PFSK-1 (cell line): ENCODE results near the gene KCNIP4.

ENCODE experiments used
- FOXP2 ChIP-seq: optimal IDR thresholded peaks from 2 replicates; pipeline ENCODE3; 2011; ENCODE audit warnings: borderline replicate concordance, control low read depth, inconsistent platforms; ENCODE audit not compliant: insufficient read depth; ENCODE audit errors: extremely low read length, extremely low read depth
- POLR2AphosphoS5 ChIP-seq: IDR thresholded peaks from 2 replicates; pipeline ENCODE4 v1.6.1; 2012; ENCODE audit warnings: low read depth, mild to moderate bottlenecking, control low read depth, low read length, moderate library complexity
- SIN3A ChIP-seq: IDR thresholded peaks from 2 replicates; pipeline ENCODE4 v1.6.1; 2012; ENCODE audit warnings: mild to moderate bottlenecking, low read length, moderate library complexity, borderline replicate concordance; ENCODE audit not compliant: insufficient read depth
- TAF1 ChIP-seq: IDR thresholded peaks from 2 replicates; pipeline ENCODE4 v1.6.1; 2012; ENCODE audit warnings: low read length, control low read depth, borderline replicate concordance; ENCODE audit not compliant: insufficient read depth
- TF ChIP-seq, protein P1 (sequence below), 2 experiments: IDR thresholded peaks; 2 replicates each; pipeline versions ENCODE4 v1.6.1 to v1.8.0; 2011 to 2012; ENCODE audit warnings: low read depth in 2 of 2, low read length in 2 of 2, control low read depth in 1 of 2, inconsistent platforms in 1 of 2, mild to moderate bottlenecking in 1 of 2, moderate library complexity in 1 of 2; ENCODE audit not compliant: insufficient read depth in 1 of 2

Gene KCNIP4

DNA sequence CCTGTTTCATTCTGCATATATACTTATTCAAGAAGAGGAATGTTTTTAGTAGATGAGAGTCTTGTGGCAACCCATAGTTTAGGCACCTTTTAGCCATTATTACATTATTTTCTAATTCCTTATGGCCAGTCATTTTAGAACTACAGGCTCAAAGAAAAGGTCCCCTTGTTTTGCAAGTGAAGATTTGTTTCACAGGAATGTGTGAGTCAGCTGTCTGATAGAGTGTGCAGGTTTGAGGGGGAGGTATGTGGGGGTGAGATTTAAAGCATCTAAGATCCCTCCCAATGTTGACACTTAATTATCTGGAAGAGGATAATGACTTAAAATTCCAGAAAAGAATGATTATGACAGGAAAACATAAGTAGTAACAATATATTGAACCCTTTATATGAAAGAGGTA, 495.6 kb downstream of the KCNIP4 start:
- no peak for TF ChIP-seq TAF1
- TF ChIP-seq, protein P1, sequence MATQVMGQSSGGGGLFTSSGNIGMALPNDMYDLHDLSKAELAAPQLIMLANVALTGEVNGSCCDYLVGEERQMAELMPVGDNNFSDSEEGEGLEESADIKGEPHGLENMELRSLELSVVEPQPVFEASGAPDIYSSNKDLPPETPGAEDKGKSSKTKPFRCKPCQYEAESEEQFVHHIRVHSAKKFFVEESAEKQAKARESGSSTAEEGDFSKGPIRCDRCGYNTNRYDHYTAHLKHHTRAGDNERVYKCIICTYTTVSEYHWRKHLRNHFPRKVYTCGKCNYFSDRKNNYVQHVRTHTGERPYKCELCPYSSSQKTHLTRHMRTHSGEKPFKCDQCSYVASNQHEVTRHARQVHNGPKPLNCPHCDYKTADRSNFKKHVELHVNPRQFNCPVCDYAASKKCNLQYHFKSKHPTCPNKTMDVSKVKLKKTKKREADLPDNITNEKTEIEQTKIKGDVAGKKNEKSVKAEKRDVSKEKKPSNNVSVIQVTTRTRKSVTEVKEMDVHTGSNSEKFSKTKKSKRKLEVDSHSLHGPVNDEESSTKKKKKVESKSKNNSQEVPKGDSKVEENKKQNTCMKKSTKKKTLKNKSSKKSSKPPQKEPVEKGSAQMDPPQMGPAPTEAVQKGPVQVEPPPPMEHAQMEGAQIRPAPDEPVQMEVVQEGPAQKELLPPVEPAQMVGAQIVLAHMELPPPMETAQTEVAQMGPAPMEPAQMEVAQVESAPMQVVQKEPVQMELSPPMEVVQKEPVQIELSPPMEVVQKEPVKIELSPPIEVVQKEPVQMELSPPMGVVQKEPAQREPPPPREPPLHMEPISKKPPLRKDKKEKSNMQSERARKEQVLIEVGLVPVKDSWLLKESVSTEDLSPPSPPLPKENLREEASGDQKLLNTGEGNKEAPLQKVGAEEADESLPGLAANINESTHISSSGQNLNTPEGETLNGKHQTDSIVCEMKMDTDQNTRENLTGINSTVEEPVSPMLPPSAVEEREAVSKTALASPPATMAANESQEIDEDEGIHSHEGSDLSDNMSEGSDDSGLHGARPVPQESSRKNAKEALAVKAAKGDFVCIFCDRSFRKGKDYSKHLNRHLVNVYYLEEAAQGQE (IDR thresholded peaks at IDR 0.05; ENCODE audit: insufficient read depth in 1 of 2, low read depth in 2 of 2, low read length in 2 of 2), result no peak
- TF ChIP-seq POLR2AphosphoS5, result no peak
- TF ChIP-seq FOXP2, result no peak
- TF ChIP-seq SIN3A, result no peak

DNA sequence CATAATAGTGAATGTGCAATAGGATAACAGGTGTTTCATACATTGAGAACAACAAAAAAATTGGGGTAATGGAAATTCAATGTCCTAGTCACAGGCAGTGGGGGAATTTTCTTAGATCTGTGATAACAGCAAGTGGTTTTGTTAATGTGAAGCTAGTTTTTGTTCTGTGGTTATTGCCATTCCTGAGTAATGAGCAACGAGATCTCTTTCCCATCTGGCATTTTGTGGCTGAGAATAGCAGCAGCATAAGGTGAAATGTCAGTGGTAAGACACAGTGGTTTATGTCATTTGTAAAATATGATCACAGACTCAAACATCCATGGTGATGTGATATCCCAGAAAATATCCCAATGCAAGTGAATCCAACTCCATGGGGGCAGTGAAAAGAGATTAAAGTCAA, 497.5 kb downstream of the KCNIP4 start:
- TF ChIP-seq, protein P1 (IDR thresholded peaks at IDR 0.05; ENCODE audit: insufficient read depth in 1 of 2, low read depth in 2 of 2, low read length in 2 of 2), result no peak
- no peak for TF ChIP-seq SIN3A
- TF ChIP-seq FOXP2, result no peak
- no peak for TF ChIP-seq POLR2AphosphoS5
- TF ChIP-seq TAF1, result no peak

DNA sequence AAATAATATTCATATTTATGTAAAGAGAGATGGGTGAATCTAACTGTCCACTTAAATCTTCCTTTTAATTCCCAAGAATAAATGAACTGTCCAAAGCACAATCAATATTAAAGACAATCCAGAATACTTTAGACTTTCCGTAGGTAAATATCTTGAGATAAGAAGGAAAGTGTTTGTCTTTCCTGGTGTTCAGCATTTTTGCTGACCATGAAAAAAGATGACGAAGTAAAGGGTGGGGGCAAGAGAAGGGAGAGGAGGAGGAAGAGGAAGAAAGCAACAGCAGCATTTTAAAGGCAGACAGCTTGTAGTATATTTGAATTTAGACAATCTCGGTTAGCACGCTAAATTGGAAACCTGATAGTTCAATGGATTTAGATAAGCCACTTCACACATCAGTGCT, 498.2 kb downstream of the KCNIP4 start:
- TF ChIP-seq TAF1 (no peak), FOXP2 (no peak), SIN3A (no peak), POLR2AphosphoS5 (no peak)
- TF ChIP-seq, protein P1 (IDR thresholded peaks at IDR 0.05; ENCODE audit: insufficient read depth in 1 of 2, low read depth in 2 of 2, low read length in 2 of 2), result no peak

DNA sequence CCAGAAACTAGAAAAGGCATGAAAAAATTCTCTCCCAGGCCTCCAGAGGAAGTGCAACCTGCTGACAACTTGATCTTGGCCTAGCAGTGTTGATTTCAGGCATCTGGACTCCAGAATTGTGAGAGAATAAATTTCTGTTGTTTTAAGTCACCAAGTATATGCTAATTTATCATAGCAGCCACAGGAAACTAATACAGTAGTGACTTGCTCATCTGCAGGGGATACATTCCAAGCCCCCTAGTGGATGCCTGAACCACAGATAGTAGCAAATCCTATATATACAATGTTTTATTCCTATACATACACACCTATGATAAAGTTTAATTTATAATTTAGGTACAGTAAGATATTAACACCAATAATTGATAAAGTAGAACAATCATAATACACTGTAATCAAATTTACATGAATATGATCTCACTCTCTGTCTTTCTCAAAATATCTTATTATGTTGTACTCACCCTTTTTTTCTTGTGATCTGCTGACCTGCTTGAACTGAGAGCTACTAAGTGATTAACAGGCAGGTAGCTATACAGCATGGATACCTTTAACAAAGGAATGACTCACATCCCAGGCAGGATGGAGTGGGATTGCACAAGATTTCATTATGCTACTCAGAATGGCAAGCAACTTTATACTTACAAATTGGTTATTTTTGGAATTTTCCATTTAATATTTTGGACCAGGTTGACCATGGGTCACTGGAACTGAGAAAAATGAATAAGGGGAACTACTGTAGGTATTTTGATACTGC, 501.1 kb downstream of the KCNIP4 start:
- TF ChIP-seq POLR2AphosphoS5 (no peak), TAF1 (no peak)

DNA sequence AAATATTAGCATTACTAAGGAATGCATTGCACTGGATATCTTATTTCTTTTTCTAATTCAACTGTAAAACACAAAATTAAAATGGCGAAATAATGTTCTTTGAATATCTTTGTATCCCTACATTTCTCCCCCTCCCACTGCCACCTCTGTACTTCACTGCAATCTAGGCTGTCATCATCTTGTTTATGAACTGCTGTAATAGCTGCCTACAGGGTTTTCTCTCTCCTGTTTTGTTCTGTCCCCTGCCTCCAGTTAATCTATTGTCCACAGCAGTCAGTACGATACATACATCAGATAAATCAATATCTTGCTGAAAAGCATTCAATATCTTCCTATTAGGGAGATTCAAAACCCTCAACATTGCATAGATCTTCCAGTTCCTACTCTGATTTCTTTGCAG, 528.4 kb downstream of the KCNIP4 start:
- TF ChIP-seq POLR2AphosphoS5 (no peak), FOXP2 (no peak), SIN3A (no peak), TAF1 (no peak)
- TF ChIP-seq, protein P1 (IDR thresholded peaks at IDR 0.05; ENCODE audit: insufficient read depth in 1 of 2, low read depth in 2 of 2, low read length in 2 of 2), result no peak
